GM19025 (cell line): ENCODE data around the gene ELMOD3.
"Not testable (repeated sequence)": the region's sequence is repeated elsewhere in the genome, so short reads cannot be mapped to it uniquely, and the experiment has no call there.

Experiments
- ATAC-seq: cut with Tn5 transposase; IDR thresholded peaks from one replicate; pipeline ENCODE4 v1.9.1; 2021; ENCODE audit warnings: mild to moderate bottlenecking, low read depth, moderate library complexity; ENCODE audit not compliant: unreplicated experiment

Gene ELMOD3

DNA sequence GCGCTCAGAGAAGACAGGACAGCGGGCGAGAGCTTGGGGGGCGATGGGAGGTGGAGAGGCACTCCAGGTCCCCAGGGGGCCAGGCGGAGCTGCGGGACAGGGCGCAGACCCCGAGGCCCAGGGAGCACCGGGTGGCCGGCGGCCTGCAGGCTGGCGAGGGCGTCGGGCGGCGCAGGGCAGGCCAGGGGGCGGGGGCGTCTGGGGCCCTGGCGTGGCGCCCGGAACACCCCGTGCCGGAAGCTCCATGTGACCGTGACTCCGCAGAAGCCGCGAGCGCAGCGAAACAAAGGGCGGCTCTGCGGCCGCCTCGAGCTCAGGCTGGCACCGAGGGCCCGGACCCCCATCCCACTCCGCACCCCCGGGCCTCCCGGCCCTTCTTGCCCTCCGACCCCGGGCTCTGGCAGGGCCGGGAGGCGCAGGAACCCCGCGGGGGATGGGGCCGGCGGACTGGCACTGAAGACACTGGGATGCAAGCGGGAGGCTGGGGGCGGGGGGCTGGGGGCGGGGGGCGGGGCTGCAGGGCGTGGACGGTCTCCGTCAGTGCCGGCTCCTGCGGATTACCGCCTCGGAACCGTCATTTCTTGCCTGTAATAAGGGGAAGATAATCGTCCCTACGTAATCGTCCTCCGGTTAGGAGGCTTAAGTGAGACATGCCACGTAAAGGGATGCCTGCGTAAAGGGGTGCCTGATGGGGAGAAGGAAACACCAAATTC lies 83.1 kb downstream of the ELMOD3 start:
- ATAC-seq, result peak; percentile 86

DNA sequence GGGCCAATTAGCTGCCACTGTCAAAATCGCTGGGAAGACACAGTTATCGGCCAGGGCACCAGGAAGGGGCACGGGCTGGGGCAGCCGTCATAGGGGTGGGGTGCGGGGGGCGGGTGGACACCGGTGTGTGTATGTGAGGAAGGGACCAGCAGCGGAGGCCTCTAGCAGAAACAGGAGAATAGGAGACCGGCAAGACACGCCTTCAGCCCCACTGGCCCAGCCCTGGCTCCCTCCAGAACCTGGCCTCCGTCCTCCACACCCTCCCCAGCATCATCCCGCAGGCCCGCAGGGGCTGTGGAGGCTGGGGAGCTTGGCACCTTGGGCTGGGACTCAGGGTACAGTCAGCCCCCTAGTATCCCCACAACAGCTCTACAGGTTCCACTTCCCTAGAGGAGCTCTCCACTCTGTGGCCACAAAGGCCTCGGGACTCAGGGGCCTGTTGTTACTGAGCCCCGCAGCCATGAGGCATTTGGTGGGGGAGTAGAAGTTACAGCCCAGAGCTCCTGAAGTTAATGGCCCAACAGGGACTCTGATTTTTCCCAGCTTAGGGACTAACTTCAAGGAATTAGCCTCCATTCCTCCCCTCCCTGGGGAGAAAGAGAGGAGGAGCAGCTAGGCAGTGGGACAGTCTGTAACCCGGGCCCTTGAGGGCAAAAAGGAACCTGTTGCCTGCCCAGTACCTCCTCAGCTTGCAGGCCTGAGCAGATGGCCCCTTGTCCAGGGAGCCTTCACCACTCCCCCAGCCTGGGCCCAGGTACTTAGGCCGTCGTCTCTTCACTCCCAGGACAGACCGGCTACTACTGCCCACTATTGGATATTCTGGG lies 83.8 kb downstream of the ELMOD3 start:
- no peak for ATAC-seq

- no peak for ATAC-seq
Measured at GRCh38 chr2:85439025-85439472, 84.5 kb downstream of the ELMOD3 start.

- not testable (repeated sequence) for ATAC-seq
Measured at GRCh38 chr2:85439569-85439968, 85.0 kb downstream of the ELMOD3 start.

DNA sequence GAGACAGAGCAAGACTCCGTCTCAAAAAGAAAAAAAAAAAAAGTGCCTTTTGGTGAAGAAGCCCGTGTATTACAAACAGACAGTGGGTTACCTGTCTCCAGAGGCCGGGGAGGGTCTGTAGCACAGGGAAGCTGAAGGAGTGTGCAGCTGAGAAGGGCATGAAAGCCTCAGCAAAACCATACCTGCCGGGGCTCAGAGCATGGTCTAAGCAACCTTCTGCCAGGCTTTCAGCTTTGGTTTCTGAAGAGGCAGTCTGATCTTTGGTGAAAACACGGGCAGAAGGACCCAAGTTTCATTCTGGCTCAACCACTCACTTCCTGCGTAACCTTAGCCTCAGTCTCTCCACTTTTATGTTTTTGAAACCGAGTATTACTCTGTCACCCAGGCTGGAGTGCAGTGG lies 85.4 kb downstream of the ELMOD3 start:
- no peak for ATAC-seq

- no peak for ATAC-seq
Measured at GRCh38 chr2:85440729-85441128, 86.2 kb downstream of the ELMOD3 start.
